Measurements from ENCODE around the gene RNF34.

DNA sequence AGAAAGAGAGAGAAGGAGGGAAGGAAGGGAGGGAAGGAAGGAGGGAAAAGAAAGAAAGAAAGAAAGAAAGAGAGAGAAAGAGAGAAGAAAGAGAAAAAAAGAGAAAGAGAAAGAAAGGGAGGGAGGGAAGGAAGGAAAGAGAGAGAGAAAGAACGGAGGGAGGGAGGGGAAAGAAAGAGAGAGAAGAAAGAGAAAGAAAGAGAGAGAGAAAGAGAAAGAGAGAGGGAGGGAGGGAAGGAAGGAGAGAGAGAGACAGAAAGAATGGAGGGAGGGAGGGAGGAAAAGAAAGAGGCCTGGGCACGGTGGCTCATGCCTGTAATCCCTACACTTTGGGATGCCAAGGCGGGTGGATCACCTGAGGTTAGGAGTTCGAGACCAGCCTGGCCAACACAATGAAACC, 42.6 kb upstream of the RNF34 start:
- TF ChIP-seq PPARA (CRISPR knock-in tag; IDR thresholded peaks at IDR 0.05; ENCODE audit: borderline replicate concordance) (no peak), ZFP30 (CRISPR knock-in tag; IDR thresholded peaks at IDR 0.05) (no peak), RARB (CRISPR knock-in tag; IDR thresholded peaks at IDR 0.05) (no peak), ZFP3 (CRISPR knock-in tag; IDR thresholded peaks at IDR 0.05) (no peak), TCF4 (CRISPR knock-in tag; IDR thresholded peaks at IDR 0.05; ENCODE audit: borderline replicate concordance) (no peak), ZC3H10 (CRISPR knock-in tag; IDR thresholded peaks at IDR 0.05) (no peak), OSR1 (CRISPR knock-in tag; IDR thresholded peaks at IDR 0.05) (no peak), ZNF8 (CRISPR knock-in tag; IDR thresholded peaks at IDR 0.05) (no peak), ZNF565 (CRISPR knock-in tag; conservative IDR thresholded peaks at IDR 0.05; ENCODE audit: low read depth) (no peak), CREB5 (CRISPR knock-in tag; IDR thresholded peaks at IDR 0.05; ENCODE audit: low read depth) (no peak), ZNF70 (CRISPR knock-in tag; IDR thresholded peaks at IDR 0.05) (no peak), ESRRG (CRISPR knock-in tag; IDR thresholded peaks at IDR 0.05) (no peak)
- TF ChIP-seq, protein P1, sequence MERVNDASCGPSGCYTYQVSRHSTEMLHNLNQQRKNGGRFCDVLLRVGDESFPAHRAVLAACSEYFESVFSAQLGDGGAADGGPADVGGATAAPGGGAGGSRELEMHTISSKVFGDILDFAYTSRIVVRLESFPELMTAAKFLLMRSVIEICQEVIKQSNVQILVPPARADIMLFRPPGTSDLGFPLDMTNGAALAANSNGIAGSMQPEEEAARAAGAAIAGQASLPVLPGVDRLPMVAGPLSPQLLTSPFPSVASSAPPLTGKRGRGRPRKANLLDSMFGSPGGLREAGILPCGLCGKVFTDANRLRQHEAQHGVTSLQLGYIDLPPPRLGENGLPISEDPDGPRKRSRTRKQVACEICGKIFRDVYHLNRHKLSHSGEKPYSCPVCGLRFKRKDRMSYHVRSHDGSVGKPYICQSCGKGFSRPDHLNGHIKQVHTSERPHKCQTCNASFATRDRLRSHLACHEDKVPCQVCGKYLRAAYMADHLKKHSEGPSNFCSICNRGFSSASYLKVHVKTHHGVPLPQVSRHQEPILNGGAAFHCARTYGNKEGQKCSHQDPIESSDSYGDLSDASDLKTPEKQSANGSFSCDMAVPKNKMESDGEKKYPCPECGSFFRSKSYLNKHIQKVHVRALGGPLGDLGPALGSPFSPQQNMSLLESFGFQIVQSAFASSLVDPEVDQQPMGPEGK (CRISPR knock-in tag; IDR thresholded peaks at IDR 0.05; ENCODE audit: borderline replicate concordance): no peak
- TF ChIP-seq, protein P2, sequence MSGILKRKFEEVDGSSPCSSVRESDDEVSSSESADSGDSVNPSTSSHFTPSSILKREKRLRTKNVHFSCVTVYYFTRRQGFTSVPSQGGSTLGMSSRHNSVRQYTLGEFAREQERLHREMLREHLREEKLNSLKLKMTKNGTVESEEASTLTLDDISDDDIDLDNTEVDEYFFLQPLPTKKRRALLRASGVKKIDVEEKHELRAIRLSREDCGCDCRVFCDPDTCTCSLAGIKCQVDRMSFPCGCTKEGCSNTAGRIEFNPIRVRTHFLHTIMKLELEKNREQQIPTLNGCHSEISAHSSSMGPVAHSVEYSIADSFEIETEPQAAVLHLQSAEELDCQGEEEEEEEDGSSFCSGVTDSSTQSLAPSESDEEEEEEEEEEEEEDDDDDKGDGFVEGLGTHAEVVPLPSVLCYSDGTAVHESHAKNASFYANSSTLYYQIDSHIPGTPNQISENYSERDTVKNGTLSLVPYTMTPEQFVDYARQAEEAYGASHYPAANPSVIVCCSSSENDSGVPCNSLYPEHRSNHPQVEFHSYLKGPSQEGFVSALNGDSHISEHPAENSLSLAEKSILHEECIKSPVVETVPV (CRISPR knock-in tag; IDR thresholded peaks at IDR 0.05): no peak

Measured in SK-N-SH treated with all-trans-retinoic acid at 6 μM for 48 hours (cell line).